Measurements from ENCODE around the gene LYRM9.
A peak's percentile ranks its signal among the peaks of the same experiment; 100 is the strongest.

LYRM9 gene

GRCh38 chr17:27878776-27879562 is 14.2 kb downstream of the LYRM9 start:
- H3K27ac ChIP-seq, result no peak overlapping the region
- no peaks in the 10 kb centered on the region for H3K36me3 ChIP-seq
- H3K9me3 ChIP-seq (ENCODE audit: severe bottlenecking), result no peaks in the 10 kb centered on the region
- peak; percentile 29 for DNase-seq
- no peaks in the 10 kb centered on the region for H3K27me3 ChIP-seq (ENCODE audit: insufficient read depth, low read depth, severe bottlenecking)
- no peak for TF ChIP-seq CTCF (IDR thresholded peaks at IDR 0.05; ENCODE audit: low read depth, low read length)
- no peak overlapping the region for H3K4me3 ChIP-seq (ENCODE audit: low read depth, low read length)

DNA sequence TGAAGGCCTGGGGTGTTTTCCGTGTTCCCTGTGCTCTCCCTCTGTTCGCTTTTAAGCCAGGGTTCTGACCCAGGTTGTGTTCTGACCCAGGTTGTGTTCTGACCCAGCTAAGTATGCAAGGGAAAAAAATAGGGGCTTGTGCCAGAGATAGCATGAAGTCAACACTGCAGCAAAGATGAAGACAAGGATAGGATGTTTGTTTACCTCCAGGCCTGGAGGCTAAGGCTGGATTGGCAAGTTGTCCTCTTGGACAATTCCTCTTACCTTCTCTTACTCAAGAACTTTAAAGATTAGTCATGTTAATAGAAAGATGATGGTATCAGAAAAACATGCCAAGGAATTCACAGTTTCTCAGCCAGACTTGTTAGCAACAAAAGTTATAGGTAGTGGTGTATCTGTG is 19.4 kb downstream of the LYRM9 start:
- Histone ChIP-seq H3K4me3 (ENCODE audit: low read depth, low read length) (no peak overlapping the region), H3K9me3 (ENCODE audit: severe bottlenecking) (no peaks in the 10 kb centered on the region), H3K36me3 (no peaks in the 10 kb centered on the region), H3K27me3 (ENCODE audit: insufficient read depth, low read depth, severe bottlenecking) (no peaks in the 10 kb centered on the region), H3K27ac (no peak overlapping the region)
- TF ChIP-seq CTCF (IDR thresholded peaks at IDR 0.05; ENCODE audit: low read depth, low read length), result no peak
- no peak for DNase-seq

DNA sequence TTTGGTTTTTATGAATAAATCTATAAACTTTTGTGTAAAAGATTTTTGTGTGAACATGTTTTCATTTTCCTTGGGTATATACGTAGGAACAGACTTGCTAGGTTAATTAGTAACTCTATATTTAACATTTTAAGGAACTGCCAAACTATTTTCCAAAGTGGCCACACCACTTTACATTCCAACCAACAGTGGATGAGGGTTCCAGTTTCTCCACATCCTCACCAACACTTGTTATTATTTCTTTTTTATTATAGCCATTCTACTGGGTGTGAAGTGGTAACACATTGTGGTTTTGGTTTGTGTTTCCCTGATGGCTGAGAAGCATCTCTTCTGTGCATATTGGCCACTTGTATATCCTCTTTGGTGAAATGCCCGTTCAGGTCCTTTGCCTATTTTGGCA is 20.0 kb downstream of the LYRM9 start:
- H3K27ac ChIP-seq, result no peak overlapping the region
- no peaks in the 10 kb centered on the region for H3K9me3 ChIP-seq (ENCODE audit: severe bottlenecking)
- H3K36me3 ChIP-seq, result no peaks in the 10 kb centered on the region
- H3K27me3 ChIP-seq (ENCODE audit: insufficient read depth, low read depth, severe bottlenecking), result no peaks in the 10 kb centered on the region
- no peak overlapping the region for H3K4me3 ChIP-seq (ENCODE audit: low read depth, low read length)
- DNase-seq, result no peak
- no peak for TF ChIP-seq CTCF (IDR thresholded peaks at IDR 0.05; ENCODE audit: low read depth, low read length)

GRCh38 chr17:27872776-27873175 is 20.4 kb downstream of the LYRM9 start:
- Histone ChIP-seq H3K4me3 (ENCODE audit: low read depth, low read length) (no peak overlapping the region), H3K27me3 (ENCODE audit: insufficient read depth, low read depth, severe bottlenecking) (no peaks in the 10 kb centered on the region), H3K36me3 (no peaks in the 10 kb centered on the region), H3K9me3 (ENCODE audit: severe bottlenecking) (no peaks in the 10 kb centered on the region), H3K27ac (no peak overlapping the region)
- no peak for DNase-seq
- TF ChIP-seq CTCF (IDR thresholded peaks at IDR 0.05; ENCODE audit: low read depth, low read length), result no peak

- TF ChIP-seq CTCF (IDR thresholded peaks at IDR 0.05; ENCODE audit: low read depth, low read length), result no peak
- H3K4me3 ChIP-seq (ENCODE audit: low read depth, low read length), result no peak overlapping the region
- no peak for DNase-seq
Measured at GRCh38 chr17:27871407-27871806, 21.8 kb downstream of the LYRM9 start.

GRCh38 chr17:27870345-27870744 is 22.8 kb downstream of the LYRM9 start:
- Histone ChIP-seq H3K27me3 (ENCODE audit: insufficient read depth, low read depth, severe bottlenecking) (no peaks in the 10 kb centered on the region), H3K9me3 (ENCODE audit: severe bottlenecking) (no peaks in the 10 kb centered on the region), H3K4me3 (ENCODE audit: low read depth, low read length) (no peak overlapping the region), H3K27ac (no peak overlapping the region), H3K36me3 (no peaks in the 10 kb centered on the region)
- DNase-seq, result no peak
- no peak for TF ChIP-seq CTCF (IDR thresholded peaks at IDR 0.05; ENCODE audit: low read depth, low read length)

More at GRCh38 chr17:27871407-27871806, 21.8 kb downstream of the LYRM9 start:
- no peaks in the 10 kb centered on the region for H3K27me3 ChIP-seq (ENCODE audit: insufficient read depth, low read depth, severe bottlenecking)
- no peak overlapping the region for H3K27ac ChIP-seq
- no peaks in the 10 kb centered on the region for H3K9me3 ChIP-seq (ENCODE audit: severe bottlenecking)
- no peaks in the 10 kb centered on the region for H3K36me3 ChIP-seq

All from WERI-Rb-1 (cell line).